Activated T-cell treated with anti-CD3 and anti-CD28 coated beads for 4 hours (primary cell): Measurements from ENCODE around the gene SP140.
"Not testable (repeated sequence)": the region's sequence is repeated elsewhere in the genome, so short reads cannot be mapped to it uniquely, and the experiment has no call there.

Source experiments
- DNase-seq: peaks from one replicate; pipeline ENCODE4 v3.0.0-alpha.2; 2020

SP140 gene

DNA sequence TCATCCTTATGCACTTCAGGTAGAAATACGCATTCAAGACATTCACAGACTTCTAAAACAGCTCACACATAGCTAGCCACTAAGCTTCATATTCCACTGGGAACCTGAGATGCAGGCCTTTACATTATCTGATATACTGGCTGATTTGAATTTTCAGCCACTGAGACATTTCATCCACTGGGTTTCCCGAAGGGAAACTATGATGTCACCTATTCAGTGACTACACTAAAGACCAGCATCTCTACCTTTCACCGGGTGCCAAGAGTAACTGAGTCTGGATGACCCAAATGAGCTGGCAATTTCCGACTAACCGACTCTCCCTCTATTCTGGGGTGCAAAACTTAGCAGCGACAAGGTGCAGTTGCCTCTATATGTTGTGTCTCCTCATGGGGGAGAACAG, 69.7 kb downstream of the SP140 start:
- DNase-seq = no peak

DNA sequence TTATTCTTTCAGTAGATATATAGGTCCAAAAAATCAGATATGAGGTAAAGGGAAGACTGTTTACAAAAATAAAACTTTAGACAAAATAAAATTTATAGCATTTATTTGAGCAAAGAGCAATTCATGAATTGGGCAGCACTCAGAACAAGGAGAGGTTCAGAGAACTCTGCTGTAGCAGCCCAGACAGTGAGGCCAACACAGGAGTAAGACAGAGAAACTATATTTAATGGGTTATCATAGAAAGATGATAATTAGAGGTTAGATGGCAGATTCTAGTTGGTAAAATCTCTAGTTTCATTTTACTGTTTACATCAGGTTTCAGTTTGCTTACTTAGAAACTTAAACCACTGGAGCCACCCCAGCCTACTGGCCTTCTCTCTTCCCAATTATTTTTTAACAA, 71.4 kb downstream of the SP140 start:
- no peak for DNase-seq

DNA sequence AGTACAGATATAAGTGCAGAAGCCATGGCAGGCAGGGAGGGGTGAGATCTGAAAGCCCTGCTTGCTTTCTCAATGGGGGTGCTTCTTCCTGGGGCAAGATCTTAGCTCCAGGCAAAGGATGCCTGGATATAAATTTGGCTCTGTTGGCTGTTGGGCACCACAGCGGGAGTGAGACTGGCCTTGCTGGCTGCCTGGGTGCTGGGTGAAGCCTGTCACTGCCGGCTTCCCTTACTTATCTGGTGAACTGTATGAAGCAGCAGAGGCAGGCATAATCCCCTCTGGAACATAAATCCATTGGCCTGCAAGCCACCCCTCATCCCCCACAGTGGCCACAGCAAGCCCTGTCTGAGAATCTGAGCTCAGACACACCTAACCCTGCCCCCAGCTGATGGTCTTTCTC, 74.1 kb downstream of the SP140 start:
- DNase-seq = no peak

DNA sequence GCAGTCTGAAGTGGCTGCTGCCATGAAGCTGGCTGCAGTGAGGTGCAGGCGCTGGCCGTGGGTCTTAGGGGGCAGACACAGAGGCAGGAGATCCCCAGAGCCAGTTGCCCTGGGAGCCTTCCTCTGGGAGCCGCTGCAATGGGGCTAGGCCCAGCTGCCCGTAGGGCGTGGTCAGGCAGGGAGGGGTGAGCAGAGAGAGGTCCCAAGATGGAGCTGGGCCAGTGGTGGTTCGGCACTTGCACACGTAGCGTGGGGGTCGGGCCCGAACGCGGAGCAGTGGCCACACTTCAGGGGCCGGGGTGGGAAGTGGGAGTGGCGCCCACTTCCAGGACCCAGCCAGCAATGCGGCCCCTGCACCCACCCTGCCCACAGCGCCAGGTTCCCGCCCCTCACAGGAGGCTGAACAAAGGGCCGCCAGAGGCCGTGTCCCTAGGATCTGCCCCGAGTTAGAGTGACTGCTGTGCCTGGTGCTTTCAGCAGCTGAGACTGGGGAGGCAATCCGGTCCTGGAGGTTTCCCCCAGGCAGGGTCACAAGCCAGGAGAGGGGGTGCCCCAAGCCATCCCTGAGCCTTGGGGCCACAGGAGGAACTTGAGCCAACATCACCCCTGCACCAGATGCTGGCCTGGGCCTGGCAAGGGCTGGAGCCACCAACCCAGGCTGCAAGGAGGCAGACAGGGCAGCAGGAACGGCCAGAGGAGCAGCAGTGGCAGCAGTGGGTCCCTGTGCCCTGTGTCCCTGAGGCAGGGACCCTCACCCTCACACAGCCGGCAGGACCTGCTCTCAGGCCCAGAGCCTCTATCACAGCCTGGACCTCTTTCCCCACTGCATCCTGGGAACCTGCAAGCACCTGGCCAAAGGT, 80.1 kb downstream of the SP140 start:
- no peak for DNase-seq

DNA sequence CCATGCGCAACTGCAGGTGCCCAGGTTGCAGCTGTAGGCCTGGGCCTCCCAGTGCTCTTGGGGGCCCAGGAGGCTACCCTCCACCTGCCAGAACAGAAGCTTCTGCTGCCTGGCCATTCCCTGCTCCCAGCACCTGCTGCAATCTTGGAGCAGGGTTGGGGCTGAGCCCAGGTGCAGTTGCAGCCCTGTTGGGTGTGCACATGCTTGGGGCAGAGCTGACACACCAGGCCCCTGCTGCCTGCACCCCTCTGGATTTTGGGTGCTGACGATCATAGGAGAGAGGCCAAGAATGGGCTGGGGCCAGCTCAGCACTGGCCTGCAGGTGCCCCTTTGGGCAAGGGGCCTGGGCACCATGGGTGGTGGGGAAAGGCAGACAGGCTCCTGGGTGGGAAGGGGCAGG, 80.9 kb downstream of the SP140 start:
- DNase-seq = no peak

DNA sequence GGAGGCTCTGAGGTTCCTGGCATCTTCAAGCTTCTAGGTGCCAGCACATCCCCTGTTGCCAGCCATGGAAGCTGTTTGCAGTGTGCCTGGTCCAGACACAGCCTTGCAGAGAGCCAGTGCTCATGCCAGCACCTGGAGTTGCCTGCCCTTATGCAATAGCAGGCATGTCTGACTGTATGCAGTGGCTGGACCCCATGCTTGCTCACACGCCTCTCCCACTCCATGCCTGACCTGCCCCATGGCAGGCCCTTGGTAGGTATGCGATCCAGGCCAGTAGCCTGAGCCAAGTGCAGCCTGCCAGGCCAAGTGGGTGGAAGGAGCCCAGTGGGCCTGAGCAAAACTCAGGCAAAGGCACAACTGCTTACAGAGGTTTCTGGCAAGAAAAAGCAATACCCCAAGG, 81.9 kb downstream of the SP140 start:
- no peak for DNase-seq

DNA sequence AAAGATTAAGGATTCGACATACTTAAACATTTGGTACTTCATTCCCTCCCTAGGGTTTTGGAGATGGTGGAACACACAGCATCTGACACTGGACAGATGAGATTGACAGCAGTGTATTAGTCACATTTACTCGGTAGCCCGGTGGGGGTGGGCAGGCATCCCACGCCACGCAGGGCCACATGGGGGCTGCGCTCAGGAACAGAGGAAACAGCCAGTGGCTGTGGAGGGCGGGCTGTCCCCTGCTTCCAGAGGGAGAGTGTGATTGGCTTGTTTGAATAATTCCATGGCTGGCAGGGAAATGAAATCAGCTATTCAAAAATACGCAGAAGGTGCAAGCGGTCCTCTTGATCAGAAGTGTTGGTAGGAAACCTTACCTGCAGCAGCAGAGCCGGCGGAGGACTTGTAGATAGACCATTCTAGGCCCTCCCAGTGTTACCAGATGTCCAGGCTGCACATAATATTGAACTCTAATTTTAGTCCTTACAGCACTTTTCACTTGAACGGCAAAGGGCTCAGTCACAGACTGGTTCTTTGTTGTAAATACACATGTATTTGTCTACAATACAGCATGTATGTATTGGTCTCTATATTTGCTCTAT, 83.0 kb downstream of the SP140 start:
- DNase-seq = no peak

DNA sequence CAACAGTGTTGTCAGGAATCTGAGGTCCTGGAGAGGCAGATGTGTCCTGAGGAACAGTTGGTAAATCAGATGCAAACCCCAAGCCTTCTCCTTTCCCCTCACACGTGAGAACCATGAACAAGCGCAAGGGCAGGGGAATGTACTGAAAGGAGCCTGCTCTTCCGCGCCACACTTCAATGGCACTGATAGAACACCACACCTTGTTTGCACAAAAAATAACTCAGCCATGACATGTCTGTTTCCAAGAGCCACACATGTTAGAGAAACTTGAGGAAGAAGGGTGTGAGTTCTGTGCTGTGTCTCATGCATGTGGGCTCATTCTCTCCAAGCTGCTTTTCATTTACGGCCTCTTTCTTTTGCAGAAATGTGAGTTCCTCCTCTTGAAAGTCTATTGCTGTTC, 85.3 kb downstream of the SP140 start:
- DNase-seq = not testable (repeated sequence)

DNA sequence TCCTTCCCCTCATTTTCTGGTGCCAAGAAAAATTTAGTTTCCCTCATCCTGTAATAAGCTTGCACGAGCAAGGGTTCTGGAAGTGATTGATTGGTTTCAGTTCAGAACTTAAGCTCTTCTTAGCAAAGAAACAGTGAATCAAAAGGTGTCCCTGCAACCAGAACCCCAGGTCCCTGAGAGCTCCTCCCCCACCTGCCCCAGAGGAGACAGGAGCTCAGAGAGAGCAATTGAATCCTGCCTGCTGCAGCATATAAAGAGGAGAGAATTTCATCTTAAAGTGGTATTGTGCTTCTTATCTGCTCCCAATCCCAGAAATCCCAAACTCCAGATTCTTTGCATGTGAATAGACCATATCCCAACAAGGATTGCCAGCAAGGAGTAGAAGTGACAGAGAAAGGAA, 86.1 kb downstream of the SP140 start:
- not testable (repeated sequence) for DNase-seq

DNA sequence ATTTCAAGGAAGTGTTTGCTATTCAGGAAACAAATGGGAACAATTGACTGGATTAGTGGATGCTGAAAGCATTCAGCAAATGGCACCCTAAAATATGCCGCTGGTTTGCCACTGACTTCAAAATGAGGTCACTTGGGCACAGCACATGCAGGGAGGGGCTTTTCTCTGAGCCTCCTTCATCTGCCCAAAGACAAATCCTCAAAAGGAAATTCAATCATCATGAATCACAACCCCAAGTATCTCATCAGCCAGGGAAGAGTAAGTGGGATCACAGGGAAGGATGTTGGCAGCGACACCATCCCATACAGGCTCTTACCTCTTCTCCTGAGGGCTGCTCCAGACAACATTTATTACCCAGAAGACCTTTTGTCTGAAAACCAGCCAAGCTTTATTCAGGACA, 87.1 kb downstream of the SP140 start:
- DNase-seq = no peak

DNA sequence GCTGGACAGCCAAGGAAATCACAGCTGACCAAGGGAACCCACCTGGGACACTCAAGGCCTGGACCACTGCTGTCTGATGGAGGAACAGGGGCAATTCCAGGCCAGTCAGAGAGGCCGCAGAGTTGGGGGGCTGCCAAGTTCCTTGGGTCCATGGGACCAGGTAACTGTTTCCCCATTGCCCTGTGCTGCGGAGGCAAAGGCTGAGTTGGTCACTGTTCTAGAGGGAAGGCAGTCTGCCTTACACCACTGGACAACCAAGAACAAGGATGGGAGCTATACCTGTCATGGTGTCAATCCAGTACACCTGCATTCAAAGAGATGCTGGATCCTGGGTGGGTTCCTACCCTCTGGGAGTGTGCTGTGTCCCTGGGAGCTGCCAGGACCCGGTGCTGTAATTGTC, 91.8 kb downstream of the SP140 start:
- no peak for DNase-seq

DNA sequence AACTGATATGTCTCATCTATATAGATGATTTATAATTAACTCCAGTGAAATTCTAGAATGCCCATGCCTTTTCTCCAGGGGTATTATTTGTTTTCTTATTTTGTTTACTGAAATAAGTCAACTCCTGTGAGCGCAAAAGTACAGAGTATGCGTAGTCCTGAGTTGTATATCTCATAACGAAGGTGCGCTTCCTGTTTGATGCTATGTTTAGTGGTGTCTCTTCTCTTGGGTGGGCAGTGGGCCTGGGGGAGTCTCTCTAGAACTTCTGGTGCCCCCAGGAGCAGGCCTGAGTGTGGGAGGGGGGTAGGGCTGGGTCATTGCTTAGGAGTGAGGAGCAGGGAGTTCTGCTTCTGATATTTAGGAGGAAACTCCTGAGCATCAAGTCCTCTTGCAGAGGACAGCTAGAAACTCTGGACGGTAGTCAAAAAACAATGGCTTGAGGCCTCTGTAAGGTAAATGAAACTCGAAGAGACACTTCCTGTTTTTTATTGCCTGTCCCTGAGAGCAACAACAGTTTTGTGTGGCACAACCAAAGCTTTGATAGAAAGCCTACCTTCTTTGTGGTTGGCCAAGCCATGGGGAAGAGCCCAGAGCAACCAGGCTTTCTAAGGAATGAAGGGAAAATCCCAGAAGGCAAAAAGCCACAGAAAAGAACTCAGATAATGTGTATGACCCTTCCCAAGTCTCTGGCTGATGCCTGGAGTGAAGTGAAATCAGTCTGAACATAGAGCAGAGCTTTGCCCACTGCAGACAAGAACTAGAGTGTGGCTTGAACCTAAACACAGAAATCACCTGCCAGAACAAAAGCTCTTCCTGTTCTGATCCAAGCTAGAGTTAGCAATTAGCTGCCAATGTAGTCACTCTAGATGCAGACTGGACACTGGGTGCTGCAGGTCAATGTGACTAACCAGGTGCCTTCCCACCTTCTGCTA, 92.9 kb downstream of the SP140 start:
- DNase-seq = no peak

DNA sequence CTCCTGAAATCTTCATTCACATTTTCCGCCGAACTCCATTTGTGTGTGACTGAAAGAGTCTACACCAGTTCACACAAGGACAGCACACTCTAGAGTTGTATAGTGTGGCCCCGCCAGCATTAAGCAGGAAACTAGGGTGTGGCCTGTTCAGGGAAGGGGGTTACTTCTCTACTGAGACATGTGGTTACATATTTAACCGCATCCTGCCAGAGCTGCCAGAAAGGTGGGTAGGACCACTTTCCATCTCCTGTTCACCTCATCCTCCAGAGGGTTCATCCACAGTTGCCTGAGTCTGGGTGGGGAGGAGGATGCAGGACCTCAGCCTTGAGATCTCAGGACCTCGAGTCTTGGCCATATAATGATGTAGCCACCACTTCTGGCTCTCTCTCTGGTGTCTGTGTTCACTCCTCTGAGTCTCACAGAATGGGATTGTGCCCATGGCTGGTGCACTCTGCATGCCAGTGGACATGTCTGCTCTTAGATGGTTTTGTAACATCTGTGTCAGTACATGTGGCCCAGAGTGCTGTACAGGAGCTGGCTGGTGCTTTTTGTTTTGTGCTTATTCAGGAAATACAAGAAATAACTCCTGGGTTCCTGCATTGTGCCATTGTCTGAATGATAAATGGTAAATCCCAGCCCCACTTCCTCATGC, 93.8 kb downstream of the SP140 start:
- peak; percentile 43 for DNase-seq

DNA sequence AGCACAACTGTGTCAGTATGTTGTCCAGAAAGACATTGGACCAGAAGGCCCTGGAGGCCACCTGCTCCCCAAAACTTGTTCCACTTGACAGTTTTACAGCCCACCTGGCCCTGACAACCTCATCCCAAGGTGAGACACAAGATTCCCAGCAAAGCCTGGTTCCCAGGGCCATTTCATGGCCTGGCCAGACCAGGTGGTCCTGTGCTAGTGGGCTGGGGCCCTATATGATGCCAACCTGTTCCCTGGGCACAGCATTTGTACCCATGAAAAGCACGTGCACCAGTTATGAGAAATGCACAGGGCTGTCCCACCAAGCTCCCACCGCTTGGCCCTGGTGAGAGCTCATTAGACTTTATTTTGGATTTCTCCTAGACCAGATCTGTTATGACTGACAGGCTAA, 95.5 kb downstream of the SP140 start:
- DNase-seq = no peak

DNA sequence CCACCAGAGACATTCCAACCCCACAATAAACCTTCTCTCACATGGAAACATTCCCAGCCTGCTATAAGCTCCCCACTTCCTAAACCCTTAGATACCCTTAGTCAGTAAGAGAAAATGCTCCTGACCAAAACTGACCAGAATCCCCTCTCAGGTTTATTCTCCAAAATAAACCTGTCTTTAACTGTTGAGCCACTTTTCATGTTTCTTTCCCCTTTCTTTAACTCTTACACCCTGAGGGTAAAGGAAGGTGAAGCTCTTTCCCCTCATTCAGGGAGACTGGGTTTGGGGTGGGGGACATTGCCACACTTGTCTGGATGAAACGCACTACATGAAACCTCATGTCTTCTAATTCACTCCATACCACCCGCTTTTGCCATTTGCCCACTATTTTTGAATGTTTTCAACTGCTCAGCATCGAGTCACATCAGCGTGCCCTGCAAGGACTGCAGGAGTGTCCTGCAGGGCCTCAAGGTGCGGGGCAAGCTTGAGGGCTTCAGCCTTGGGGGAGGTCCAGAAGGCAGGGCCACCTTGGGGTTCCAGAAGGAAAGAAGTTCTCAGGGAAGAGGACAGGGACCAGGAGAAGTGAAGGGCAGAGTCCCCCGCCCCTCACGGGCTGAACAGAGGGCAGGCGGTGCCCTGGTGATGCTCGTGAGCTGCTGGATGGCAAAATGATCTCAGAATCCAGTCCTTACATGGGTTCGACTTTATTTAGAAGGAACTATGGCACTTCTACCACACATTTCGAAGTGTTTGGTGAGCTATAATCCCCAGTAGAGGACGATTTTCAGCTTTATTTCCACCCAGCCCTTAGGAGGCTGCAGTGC, 97.2 kb downstream of the SP140 start:
- DNase-seq = no peak

DNA sequence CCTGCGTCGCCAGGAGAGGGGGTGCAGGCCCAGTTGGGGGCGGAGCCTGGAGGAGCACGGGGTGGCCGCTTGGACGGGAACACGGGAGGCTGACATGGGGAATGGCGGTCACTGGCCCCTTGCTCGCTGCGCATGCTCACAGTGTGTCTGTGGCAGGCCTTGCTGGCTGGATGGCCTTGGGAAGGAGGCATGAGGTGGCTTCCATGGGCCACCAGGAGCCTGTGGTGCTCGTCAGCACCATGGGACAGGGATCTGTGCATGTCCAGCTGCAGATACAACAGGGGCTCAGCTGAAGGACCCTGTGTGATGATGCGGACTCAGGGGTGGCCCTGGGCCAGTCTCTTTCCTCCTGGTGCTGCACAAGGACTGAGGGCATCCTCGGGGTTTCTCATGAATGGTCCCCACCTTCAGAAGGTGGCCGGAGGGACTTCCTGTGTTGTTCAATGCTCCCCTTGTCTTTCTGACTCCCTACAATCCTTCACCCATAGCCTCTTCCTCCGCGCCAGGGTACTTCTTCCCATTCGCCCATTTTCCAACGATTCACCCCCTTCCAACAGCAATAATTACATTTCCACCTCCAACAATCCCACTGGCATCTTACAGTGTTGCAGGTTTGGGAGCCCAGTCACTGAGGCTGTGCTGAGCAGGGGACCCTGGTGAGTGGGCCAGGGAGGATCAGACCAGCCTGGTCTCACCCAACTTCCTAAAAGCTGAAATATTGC, 98.0 kb downstream of the SP140 start:
- DNase-seq = no peak

DNA sequence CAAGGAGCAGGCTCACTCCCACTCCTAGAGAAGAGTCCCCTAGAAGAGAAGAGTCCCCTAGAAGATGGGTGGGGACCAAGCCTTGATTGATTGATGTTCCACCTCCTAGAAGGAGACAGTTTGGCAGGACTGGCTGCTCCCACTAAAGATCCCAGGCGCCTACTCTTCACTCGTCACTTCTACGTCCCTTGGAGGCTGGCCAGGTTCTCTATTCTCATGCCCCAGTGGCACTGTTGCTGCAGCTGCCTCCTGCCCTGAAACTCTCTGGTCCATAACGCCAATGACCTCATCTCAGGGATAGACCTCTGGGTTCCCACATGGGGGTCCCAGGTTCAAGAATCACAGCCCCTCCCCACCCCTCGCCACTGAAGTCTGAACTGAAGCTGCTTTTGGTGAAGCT, 99.0 kb downstream of the SP140 start:
- no peak for DNase-seq

DNA sequence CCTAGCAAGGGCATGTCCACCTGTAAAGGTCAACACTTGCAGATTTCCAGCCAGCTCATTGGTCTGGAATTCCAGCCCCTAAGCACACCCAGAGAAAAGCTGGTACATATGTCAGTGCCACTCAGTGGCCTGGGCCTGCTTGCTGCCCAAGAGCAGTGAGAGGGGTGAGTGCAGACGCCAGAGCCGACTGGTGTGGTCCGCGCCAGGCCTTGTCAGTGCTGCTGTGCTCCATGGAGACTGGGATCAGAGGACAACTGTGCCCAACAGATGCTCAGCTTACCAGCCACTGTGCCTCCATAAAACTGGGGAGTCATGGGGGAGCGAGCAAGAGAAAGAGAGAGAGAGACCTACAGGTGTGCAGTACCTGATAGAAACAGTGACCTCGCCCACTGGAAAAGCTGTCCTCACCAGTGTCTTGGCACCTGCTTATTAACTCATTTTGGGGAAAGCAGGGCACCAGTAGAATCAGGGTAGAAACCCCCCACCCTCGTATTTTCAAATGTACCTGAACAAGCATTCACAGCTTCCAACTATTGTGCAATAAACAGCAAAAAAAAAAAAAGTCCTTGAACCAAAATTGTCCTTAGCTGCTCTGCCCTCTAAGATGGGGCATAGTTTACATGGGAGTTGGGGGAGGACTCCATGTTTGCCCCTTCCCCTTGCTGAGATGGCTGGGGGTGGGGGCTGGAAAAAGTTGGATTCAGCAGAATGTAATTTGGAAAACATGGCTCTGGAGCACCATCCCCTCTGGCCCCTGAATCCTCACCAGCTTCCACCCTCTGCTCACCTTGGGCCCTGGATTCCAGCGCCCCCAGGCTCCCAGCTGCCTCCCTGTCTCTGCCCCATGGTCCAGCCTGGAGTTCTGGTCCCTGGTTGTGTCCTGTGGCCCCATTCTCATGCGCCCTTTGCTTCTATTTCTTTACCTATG, 100.0 kb downstream of the SP140 start:
- no peak for DNase-seq

DNA sequence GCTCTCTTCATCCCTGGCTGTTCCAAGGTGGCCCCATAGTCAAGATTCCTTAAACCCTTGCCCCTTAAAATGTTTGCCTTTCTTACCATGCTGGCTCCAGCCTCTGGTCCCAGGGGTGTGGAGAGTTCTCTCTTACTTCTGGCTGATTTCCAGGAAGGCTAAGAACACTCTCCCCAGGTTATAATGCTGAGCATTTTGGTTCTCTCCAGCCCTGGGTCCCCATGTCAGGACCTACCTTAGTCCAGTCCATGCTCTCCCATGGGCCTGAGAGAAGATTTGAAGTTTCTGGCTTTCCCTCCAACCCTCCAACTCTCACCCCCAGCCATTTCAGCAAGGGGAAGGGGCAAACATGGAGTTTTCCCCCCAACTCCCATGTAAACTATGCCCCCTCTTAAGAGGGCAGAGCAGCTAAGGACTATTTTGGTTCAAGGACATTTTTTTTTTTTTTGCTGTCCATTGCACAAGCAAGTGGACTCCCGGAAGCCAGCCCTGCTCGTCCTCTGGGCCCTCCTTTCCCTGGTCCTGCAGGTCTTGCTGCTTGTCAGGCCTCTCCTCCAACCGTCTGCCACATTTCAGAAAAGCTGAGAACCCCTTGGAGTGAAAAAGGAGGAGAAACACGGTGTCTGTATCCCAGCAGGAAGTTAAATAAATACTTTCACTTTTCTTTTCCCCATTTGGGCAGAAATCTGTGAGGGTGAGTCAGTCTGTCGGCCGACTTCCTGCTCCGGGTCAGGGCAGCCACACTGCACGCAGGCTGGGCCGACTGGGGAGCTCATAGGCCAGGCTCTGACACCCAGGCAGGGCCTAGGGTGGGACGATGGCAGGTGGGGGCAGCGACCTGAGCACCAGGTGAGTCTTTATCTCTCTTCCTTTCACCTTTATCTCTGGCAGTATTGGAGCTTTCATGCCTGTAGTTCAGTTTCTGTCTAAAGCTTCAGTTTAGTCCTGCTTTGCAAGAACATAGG, 101.2 kb downstream of the SP140 start, which contains the start of gene SP140L:
TSS of gene SP140L (plus strand) at position 741 of the 965 bp plus-strand sequence. CDS start at position 818, 77 bp downstream.
- DNase-seq = peak; percentile 68
